Measurements from ENCODE around the gene TGFBR3.

Gene TGFBR3

DNA sequence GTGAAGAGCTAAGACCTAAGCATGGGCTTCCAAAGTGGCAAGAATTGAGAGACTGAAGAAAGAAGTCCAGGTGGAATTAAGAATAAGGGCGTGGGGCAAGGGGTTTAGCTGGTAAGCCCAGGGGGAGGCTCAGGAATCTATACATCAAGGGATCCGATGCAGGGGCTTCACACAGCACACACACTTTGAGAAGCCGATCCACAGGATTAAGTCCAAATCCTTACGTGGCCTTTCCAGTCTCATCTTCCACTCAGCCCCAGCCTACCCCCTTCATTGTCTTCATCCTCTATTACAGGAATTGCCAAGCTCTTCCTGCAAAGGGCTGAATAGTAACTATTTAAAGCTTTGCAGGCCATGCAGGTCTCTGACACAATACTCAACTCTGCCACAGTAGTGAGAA, 101.3 kb downstream of the TGFBR3 start:
- no peak overlapping the region for H3K4me3 ChIP-seq (replicated peaks; ENCODE audit: low read depth, low read length)
- no peak for DNase-seq (ENCODE audit: extremely low read depth, low read depth)
- TF ChIP-seq, protein P1, sequence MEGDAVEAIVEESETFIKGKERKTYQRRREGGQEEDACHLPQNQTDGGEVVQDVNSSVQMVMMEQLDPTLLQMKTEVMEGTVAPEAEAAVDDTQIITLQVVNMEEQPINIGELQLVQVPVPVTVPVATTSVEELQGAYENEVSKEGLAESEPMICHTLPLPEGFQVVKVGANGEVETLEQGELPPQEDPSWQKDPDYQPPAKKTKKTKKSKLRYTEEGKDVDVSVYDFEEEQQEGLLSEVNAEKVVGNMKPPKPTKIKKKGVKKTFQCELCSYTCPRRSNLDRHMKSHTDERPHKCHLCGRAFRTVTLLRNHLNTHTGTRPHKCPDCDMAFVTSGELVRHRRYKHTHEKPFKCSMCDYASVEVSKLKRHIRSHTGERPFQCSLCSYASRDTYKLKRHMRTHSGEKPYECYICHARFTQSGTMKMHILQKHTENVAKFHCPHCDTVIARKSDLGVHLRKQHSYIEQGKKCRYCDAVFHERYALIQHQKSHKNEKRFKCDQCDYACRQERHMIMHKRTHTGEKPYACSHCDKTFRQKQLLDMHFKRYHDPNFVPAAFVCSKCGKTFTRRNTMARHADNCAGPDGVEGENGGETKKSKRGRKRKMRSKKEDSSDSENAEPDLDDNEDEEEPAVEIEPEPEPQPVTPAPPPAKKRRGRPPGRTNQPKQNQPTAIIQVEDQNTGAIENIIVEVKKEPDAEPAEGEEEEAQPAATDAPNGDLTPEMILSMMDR (IDR thresholded peaks at IDR 0.05; ENCODE audit: low read depth, low read length, missing control alignments) = no peak

DNA sequence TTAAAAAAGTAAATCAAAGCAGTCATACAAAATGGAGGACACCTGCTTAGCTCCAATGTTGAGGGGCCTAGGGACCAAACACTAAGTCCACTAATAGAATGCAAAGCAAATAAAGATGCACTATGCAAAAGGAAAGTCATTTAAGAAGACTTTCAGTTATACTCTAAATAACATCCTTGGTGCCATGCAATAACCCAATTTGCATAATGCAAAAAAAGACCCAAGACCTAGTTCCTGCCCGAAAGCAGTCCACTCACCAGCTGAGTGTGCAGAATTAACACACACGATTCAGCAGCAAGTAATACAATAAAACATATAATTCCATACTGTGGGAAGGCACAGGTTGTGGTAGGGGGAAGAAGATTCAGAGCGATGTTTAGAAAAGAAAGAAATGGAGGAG, 101.8 kb downstream of the TGFBR3 start:
- TF ChIP-seq, protein P1 (IDR thresholded peaks at IDR 0.05; ENCODE audit: low read depth, low read length, missing control alignments) = no peak
- no peak overlapping the region for H3K4me3 ChIP-seq (replicated peaks; ENCODE audit: low read depth, low read length)
- no peak for DNase-seq (ENCODE audit: extremely low read depth, low read depth)

DNA sequence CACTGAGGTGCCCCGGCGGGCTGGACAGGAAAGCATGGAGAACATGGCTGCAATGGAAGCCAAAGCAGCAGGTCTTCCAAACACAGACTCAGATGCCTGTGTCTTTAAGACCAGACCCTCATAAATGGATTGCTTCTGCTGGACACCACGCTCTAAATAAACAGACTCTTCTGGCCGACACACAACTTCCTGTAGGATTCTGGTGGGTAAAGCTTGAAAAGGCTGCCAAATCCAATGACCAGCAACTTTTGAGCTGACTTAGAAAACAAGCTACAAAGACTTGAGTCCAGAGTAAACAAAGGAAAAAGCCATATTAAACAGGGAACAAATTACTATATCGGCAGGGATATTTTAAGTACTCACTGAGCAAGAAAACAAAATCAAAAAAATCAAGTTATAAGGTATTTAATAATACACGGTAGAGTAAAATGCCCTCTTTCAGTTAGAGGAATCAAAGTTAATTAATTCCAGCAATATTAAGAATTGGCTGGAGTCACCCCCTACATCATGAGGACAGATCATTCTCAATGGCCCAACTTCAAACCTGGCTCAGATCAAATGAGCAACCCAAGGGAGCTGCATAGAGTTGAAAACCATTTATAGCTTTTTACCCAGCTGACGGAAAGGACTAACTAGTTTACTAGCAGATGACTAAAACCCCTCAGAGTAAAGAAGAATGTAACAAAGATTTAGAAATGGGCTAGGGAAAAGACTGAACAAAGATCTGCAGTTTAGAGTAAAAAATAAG, 102.4 kb downstream of the TGFBR3 start:
- no peak for DNase-seq (ENCODE audit: extremely low read depth, low read depth)
- no peak overlapping the region for H3K4me3 ChIP-seq (replicated peaks; ENCODE audit: low read depth, low read length)
- TF ChIP-seq, protein P1 (IDR thresholded peaks at IDR 0.05; ENCODE audit: low read depth, low read length, missing control alignments) = no peak

DNA sequence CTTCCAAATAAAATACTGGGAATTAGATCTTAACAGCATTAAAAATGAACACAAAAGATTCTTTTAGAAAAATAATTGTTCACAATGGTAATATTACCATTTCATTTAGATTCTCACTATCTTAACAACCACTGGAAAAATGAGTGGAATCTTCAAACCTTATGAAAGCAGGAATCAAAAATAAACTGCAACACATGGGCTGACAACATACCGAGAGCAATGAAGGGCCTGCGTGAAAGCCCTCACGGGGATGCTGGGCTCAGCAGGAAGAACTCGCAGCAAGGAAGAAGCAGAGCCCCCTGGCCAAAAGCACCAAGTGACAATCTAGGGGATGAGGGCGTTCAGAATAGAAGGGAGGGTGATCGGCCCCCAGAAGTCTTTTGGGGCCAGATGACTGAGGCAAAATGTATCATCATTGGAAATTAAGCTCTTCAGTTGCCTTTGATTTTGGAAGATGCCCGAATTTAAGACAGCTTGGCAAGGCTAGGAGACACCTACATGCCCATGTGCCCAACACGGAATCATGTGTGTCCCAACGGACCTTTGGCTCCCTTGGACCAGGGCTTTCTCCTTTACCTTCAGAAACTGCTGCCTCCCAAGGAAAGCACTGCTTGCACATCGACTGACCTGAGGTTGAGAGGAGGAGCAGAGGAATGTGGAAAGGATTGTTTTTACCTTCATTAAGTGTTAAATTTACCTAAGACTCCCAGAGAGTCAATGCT, 103.9 kb downstream of the TGFBR3 start:
- TF ChIP-seq, protein P1 (IDR thresholded peaks at IDR 0.05; ENCODE audit: low read depth, low read length, missing control alignments) = no peak
- H3K4me3 ChIP-seq (replicated peaks; ENCODE audit: low read depth, low read length) = no peak overlapping the region
- no peak for DNase-seq (ENCODE audit: extremely low read depth, low read depth)

DNA sequence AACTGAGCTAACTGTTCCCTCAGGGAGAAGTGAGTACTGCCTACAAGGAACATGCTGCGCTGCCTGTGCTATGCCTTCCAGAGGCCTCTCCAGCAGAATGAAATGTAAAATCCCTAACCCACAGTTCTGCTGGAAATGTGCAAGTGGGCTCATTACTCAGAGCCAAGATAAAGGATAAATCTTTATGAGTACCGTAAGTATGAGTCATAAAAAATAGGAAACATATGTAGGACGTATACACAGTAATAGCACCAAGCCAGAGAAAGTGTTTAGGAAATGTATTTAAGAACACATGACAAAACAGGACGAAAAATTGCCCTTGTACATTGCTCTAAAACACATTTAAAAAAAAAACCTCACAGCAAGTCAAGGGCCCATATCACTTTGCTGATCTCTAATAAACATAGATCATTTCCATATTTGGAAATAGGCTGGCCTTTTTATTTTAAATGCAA, 104.6 kb downstream of the TGFBR3 start:
- peak; percentile 97 for DNase-seq (ENCODE audit: extremely low read depth, low read depth)
- H3K4me3 ChIP-seq (replicated peaks; ENCODE audit: low read depth, low read length) = no peak overlapping the region
- TF ChIP-seq, protein P1 (IDR thresholded peaks at IDR 0.05; ENCODE audit: low read depth, low read length, missing control alignments) = no peak

DNA sequence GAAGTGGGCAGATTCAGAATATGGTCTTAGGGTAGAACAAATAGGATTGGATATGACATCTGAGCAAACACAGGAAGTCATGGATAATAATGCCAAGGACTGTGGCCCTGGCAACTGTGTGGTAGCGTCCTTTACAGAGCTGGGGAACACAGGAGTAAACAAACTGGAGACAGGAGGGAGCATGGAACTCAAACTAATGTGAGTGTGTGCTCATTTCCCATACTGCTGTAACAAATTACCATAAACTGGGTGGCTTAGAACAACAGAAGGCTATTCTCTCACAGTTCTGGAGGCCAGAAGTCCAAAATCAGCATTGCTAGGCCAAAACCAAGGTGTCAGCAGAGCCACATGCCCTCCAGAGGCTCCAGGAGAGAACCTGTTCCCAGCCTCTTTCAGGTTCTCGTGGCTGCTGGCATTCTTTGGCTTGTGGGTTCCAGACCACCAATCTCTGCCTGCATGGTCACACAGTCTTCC, 106.4 kb downstream of the TGFBR3 start:
- no peak for DNase-seq (ENCODE audit: extremely low read depth, low read depth)
- no peak overlapping the region for H3K4me3 ChIP-seq (replicated peaks; ENCODE audit: low read depth, low read length)
- TF ChIP-seq, protein P1 (IDR thresholded peaks at IDR 0.05; ENCODE audit: low read depth, low read length, missing control alignments) = no peak
